Stimulated activated CD8-positive, alpha-beta memory T cell treated with anti-CD3 and anti-CD28 coated beads, Interleukin-4, amount 100 ng/mL, for 24 hours (primary cell): Measurements from ENCODE around the gene ARSB.
A peak's percentile ranks its signal among the peaks of the same experiment; 100 is the strongest.

Source experiments
- DNase-seq: peaks from one replicate; pipeline ENCODE4 v3.0.0-alpha.2; 2020; ENCODE audit warnings: low read depth

ARSB gene

GRCh38 chr5:78985116-78985724 is at the start of gene ARSB:
Gene ARSB (minus strand): TSS chr5:78985310. CDS start chr5:78985248, 62 bp downstream.
- DNase-seq = peak; percentile 51

- no peak for DNase-seq
Observed at GRCh38 chr5:79032782-79033181, 47.7 kb upstream of the ARSB start.

- DNase-seq = no peak
Observed at GRCh38 chr5:79032031-79032695, 47.1 kb upstream of the ARSB start.

DNA sequence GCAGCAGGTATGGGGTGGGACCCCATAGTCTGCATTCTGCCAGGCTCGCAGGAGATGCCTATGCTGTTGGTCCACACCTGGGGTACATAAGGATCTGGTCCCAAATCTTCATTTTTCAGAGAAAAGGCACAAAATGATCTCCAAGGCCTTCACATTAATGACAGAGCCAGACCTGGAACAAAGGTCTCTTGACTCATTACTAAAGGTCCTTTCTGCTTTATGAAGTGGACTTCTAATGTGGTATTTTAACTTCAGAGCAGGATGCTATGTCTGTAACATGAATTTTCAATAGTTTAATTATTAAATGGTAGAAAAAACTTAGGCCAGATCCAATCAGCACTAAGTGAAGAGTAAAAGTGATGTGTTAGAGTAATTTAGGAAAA is 46.4 kb upstream of the ARSB start:
- no peak for DNase-seq

DNA sequence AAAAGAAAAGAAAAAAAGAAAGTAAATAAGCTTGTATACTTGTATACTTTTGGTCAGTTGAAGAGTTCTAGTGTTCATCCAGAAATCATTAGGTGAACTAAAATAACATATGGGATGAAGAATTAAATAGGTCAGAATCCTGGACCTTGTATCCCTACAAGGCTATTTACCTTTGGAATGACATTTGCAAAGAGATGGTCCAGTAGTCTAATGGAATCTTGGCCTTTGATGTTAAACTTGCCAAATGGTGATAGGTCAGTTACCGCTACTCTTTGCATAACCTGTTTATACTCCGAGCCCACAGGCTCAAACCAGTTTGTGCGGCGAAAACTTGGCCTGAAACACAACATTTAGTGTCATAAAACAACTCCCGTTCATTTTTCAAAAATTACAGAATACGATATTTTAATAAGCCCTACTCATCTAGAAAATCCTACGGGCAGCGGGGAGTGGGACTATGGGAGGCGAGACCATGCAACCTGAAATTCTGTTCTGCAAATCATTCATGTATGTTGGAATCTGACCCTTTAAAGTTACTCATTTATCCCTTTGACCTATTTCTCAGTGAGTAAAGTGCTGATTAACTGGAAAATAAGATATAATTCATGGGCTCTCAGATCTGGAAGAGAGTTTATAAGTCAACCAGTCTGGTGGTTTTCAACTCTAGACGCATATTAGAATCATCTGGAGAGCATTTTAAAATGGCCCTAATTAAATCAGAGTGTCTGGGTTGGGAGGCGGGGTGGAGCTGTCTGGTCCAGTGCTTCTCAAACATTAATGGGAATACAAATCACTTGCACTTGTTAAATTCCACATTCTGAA is 45.8 kb upstream of the ARSB start:
- DNase-seq = no peak

- DNase-seq = peak; percentile 7
Observed at GRCh38 chr5:79025054-79025472, 40.0 kb upstream of the ARSB start.

GRCh38 chr5:79023947-79024346 is 38.8 kb upstream of the ARSB start:
- DNase-seq = no peak

DNA sequence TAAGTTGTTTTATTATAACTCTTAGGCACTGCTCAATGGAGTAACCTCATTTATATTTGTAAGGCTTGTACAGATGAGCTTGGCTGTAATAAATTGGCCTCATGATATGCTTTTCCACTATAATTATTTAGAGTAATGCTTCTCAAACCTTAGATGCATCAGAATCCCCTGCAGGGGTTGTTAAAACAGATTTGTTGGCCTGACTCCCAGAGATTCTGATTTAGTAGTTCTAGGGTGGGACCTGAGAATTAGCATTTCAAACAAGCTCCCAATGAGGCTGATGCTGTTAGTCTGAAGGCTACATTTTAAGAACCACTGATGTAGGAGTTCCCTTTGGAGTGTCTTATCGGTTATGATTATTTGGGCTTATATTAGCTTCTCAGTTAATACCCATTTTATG is 38.2 kb upstream of the ARSB start:
- no peak for DNase-seq

- no peak for DNase-seq
Observed at GRCh38 chr5:79022771-79023170, 37.7 kb upstream of the ARSB start.

DNA sequence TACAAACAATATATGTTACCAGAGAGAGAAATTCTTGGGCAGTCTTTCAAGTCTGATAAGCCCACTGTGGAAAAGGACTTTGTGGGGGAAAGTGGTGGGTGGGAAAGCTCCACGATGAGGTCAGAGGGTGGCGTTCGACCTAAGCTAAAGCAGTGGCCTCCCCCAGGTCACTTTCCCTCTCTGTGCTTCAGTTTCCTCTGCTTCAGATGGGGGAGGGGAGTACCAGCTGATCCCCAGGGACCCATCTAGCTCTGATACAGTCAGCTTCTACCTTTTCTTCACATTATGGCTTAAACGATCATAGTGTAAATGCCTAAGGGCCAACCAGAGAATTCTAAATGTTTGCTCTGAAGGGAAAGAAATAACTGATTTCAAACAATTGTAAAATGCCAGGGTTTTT is 36.6 kb upstream of the ARSB start:
- DNase-seq = no peak

DNA sequence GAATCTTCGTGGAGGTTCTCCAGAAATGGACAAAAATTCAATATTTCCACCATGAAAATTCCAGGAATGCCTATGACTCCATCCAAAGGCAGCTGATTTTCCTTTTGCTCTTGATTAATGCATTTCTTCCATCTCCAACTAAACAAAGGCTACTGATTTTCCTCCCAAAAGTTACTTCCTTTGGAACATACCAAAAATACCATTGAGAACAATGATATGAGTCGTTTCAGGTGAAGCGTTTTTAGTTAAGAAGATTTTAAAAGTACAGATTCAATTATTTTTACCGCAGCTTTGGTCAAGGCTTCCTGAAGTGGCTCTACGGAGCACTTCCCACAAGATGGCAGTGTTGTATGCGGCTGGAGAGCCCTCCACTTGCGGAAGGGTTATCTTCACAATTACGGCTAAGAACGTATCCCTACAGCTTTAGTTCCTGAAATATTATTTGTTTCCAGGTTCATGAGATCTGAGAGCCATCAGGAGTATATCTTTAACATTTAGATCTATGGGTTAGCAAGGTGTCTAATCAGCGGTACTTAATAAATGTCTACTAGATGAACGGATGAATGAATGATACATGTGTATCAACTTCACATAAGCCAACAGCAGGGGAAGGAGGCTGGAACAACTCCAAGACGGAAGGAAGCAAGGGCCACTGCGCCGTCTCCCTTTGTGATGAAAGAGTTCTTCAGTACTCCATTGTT is 35.9 kb upstream of the ARSB start:
- peak; percentile 6 for DNase-seq

- no peak for DNase-seq
Observed at GRCh38 chr5:79014631-79015030, 29.5 kb upstream of the ARSB start.

DNA sequence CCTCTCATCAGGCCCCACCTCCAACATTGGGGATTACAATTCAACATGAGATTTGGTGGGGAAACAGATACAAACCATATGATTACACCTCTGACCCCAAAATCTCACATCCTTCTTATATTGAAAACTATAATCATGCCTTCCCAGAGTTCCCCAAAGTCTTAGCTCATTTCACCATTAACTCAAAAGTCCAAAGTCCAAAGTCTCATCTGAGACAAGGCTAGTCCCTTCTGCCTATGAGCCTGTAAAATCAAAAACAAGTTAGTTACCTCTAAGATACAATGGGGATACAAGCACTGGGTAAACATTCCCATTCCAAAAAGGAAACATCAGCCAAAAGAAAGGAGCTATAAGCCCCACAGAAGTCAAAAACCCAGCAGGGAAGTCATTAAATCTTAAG is 26.8 kb upstream of the ARSB start:
- no peak for DNase-seq

DNA sequence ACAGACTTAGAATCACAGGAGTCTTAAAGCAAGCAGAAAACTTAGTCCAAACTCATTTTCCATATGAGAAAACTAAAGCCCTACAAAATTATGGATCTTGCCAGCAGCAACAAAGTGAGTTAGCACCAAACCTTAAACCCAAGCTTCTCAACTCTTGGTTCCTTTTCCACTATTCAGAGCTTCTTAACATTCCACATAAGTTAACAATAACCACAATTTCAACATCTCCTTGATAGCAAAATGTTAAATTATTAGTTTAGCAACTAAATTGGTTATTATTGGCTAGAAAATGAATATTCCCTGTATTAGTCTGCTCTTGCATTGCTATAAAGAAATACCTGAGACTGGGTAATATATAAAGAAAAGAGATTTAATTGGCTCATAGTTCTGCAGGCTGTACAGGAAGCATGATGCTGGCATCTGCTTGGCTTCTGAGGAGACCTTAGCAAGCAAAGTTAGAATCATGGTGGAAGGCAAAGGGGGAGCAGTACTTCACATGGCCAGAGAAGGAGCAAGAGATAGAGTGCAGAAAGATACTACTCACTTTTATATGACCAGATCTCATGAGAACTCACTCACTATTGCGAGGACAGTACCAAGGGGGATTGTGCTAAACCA is 26.2 kb upstream of the ARSB start:
- no peak for DNase-seq

- no peak for DNase-seq
Observed at GRCh38 chr5:79008362-79008761, 23.3 kb upstream of the ARSB start.

DNA sequence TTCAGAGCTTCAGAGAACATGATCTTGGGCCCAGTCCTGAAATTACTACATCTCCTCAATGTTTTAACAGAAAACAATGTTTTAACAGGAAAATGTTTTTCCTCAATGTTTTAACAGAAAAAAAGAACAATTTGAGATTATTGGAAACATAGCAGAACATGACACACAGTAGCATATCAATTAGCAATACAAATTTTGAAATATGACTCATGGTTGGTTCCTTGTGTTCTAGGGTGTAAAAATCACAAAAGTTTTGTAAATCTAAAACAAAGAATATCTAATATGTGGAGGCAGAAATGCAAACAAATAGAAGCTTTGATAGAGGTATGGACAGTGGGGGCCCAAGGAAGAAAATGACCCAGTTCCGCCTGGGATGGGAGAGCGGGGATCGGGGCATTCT is 22.8 kb upstream of the ARSB start:
- DNase-seq = no peak

DNA sequence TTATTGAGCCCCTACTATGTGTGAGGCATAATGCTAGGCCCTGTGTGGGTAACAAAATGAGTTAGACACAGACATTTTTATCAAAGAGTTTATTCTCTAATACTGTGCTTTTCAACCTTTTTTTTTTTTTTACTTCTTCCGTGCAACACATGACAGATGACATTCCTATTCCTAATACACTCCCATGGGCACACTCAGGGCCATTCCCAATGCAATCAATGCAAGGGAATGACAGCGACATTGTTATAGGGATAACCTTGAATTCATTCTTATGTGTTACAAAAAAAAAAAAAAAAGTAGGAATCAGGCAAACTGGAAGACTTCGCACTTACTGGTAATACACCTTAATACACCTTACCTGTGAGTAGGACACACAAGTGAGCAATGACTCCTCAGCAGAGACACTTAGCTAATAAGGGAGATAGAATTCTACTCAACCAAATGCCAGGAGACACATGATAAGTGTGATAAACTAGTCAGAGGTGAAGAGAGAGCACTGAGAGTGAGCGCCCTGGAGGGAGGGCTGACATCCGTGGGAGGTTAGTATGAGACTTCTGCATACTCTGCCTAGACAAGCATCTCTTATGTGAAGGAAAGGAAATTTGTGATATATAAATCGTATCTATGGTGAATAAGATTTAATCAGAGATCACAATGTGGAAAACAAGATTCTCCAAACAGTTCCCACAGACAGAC is 21.0 kb upstream of the ARSB start:
- no peak for DNase-seq

GRCh38 chr5:79005151-79005550 is 20.0 kb upstream of the ARSB start:
- DNase-seq = no peak

DNA sequence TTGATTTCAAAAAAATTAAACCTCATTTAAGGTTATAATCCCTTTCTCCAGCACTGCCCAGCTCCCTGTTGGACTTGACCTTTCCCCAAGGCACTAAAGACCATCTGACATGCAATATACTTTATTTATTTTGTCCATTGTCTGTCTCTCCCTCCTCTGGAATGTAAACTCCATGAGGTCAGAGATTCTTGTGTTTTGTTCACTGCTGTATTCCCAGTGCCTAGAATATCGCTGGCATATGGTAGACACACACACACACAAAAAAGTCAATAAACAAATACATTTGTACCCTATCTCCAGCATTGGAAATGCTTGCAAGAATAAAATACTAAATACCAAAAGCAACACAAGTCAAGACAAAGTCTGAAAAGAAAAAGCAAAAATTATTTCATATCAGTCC is 17.3 kb upstream of the ARSB start:
- DNase-seq = no peak

GRCh38 chr5:79001471-79001870 is 16.4 kb upstream of the ARSB start:
- no peak for DNase-seq

DNA sequence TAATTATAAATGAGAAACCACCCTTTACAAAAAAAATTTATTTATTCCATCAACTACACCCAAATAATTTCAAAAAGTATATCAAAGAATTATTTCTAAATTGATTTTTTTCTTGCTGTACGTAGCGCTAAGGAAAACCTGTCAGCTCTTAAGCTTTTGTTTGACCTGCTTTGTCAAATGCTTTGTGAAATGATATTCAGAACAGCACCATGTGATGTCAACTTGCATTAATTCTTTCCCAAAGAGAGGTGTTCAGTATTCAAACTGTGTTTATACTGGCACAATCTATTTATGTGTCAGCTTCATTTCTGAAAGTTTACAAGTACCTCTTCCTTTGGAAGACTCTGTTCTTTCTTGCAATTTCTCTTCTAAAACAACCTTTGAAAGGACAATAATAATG is 12.0 kb upstream of the ARSB start:
- no peak for DNase-seq
